HFF-Myc (cell line): ENCODE results near the gene HSPA1A.

Experiments used
- DNase-seq: peaks from one replicate; pipeline ENCODE4 v3.0.0-alpha.2; 2011; ENCODE audit warnings: low read depth; ENCODE audit errors: extremely low read depth
- H3K4me3 ChIP-seq: replicated peaks from 2 replicates; pipeline ENCODE4 v1.5.1; 2011; ENCODE audit warnings: low read depth, mild to moderate bottlenecking, control low read depth, low read length
- CTCF ChIP-seq: IDR thresholded peaks from 2 replicates; pipeline ENCODE4 v1.5.1; 2012; ENCODE audit warnings: mild to moderate bottlenecking, low read depth, low read length, control low read depth; ENCODE audit errors: missing control alignments

HSPA1A gene

GRCh38 chr6:31864818-31865204, 49.5 kb downstream of the HSPA1A start:
- no peak overlapping the region for H3K4me3 ChIP-seq
- no peak for DNase-seq
- TF ChIP-seq CTCF, result no peak

- no peak for TF ChIP-seq CTCF
- DNase-seq, result no peak
- H3K4me3 ChIP-seq, result no peak overlapping the region
These were observed 50.1 kb downstream of the HSPA1A start for GRCh38 chr6:31865205-31866118.
